Frontal cortex (tissue), 4 donors: ENCODE data around the gene ARHGAP22. TPM values are rescaled to one million over a fixed set of nuclear protein-coding genes. Genes with fewer than 3 reads are reported as not detected.

Experiments
- DNase-seq, 2 donors: peaks; one replicate each; pipeline ENCODE4 v3.0.0; 2012; ENCODE audit warnings: low spot score in 2 of 2
- FAIRE-seq: peaks from 2 replicates; lab custom pipeline; 2012; peaks lifted over from hg19 to GRCh38; lab: Jason Lieb, UNC
- total RNA-seq: library from RNA; depleted of rRNA; stranded (reverse); fragments of >200 nt; gene quantifications from one replicate; pipeline ENCODE4 v1.2.3, GENCODE V29; 2014
- donor health status: control.
- donor health status: control.
- donor health status: control.

Gene ARHGAP22
- total RNA-seq, 1 donor from 2014 or later = 1.6 TPM

- DNase-seq (no peak), FAIRE-seq (no peak)
Observed at GRCh38 chr10:48556713-48557112, 48.2 kb downstream of the ARHGAP22 start.

- DNase-seq (no peak), FAIRE-seq (no peak)
Observed at GRCh38 chr10:48556065-48556464, 48.8 kb downstream of the ARHGAP22 start.

- FAIRE-seq (no peak), DNase-seq (no peak)
Observed at GRCh38 chr10:48555310-48556042, 49.4 kb downstream of the ARHGAP22 start.

- FAIRE-seq (no peak), DNase-seq (no peak)
Observed at GRCh38 chr10:48554656-48555055, 50.2 kb downstream of the ARHGAP22 start.

- FAIRE-seq (no peak), DNase-seq (no peak)
Observed at GRCh38 chr10:48554246-48554645, 50.6 kb downstream of the ARHGAP22 start.

GRCh38 chr10:48552946-48553564 is 51.8 kb downstream of the ARHGAP22 start:
- DNase-seq (no peak), FAIRE-seq (no peak)

GRCh38 chr10:48551861-48552591 is 52.8 kb downstream of the ARHGAP22 start:
- FAIRE-seq (no peak), DNase-seq (peak; percentile 33 to 68)

- no peak for FAIRE-seq
- no peak for DNase-seq
Observed at GRCh38 chr10:48550977-48551376, 53.9 kb downstream of the ARHGAP22 start.

GRCh38 chr10:48550071-48550691 is 54.7 kb downstream of the ARHGAP22 start:
- FAIRE-seq (no peak), DNase-seq (no peak)

- FAIRE-seq = no peak
- DNase-seq = no peak
Observed at GRCh38 chr10:48549236-48549635, 55.6 kb downstream of the ARHGAP22 start.

GRCh38 chr10:48548531-48549135 is 56.2 kb downstream of the ARHGAP22 start:
- FAIRE-seq (no peak), DNase-seq (no peak)

GRCh38 chr10:48547981-48548380 is 56.9 kb downstream of the ARHGAP22 start:
- DNase-seq = no peak
- FAIRE-seq = no peak

GRCh38 chr10:48547061-48547895 is 57.6 kb downstream of the ARHGAP22 start:
- DNase-seq (no peak), FAIRE-seq (no peak)

- no peak for FAIRE-seq
Observed at GRCh38 chr10:48545462-48546145, 59.3 kb downstream of the ARHGAP22 start.

GRCh38 chr10:48543182-48543844 is 61.6 kb downstream of the ARHGAP22 start:
- DNase-seq (no peak), FAIRE-seq (no peak)

More at GRCh38 chr10:48545462-48546145, 59.3 kb downstream of the ARHGAP22 start:
- DNase-seq = no peak

- DNase-seq (no peak), FAIRE-seq (no peak)
Observed at GRCh38 chr10:48542471-48543181, 62.2 kb downstream of the ARHGAP22 start.

- FAIRE-seq (no peak), DNase-seq (no peak)
Observed at GRCh38 chr10:48541144-48541795, 63.6 kb downstream of the ARHGAP22 start.
